Measurements from ENCODE around the gene DAD1.
"Not testable (repeated sequence)": the region's sequence is repeated elsewhere in the genome, so short reads cannot be mapped to it uniquely, and the experiment has no call there.

DAD1 gene

GRCh38 chr14:22553861-22554497 is 35.0 kb downstream of the DAD1 start:
- not testable (repeated sequence) for H3K14ac ChIP-seq (ENCODE audit: low read length); H2AFZ ChIP-seq (ENCODE audit: low read length); H3K18ac ChIP-seq (ENCODE audit: low read length); H4K8ac ChIP-seq (ENCODE audit: low read depth, low read length); H3K27ac ChIP-seq (replicated peaks; ENCODE audit: low read length); H2BK5ac ChIP-seq (ENCODE audit: low read length); DNase-seq (ENCODE audit: low spot score); H2BK12ac ChIP-seq (ENCODE audit: low read length); H2AK5ac ChIP-seq (ENCODE audit: low read depth, low read length); H4K91ac ChIP-seq (ENCODE audit: low read depth, low read length, poor library complexity); H3K79me1 ChIP-seq (ENCODE audit: low read depth, low read length); H2BK15ac ChIP-seq (ENCODE audit: low read length); H3K9me3 ChIP-seq (replicated peaks in 1 of 2; ENCODE audit: control insufficient read depth in 2 of 2, insufficient read depth in 1 of 2, low read depth in 1 of 2, low read length in 2 of 2); H3K4me2 ChIP-seq (ENCODE audit: insufficient read depth, low read length, poor library complexity, severe bottlenecking); H3K27me3 ChIP-seq (ENCODE audit: control insufficient read depth in 3 of 3, insufficient read depth in 3 of 3, low read depth in 1 of 3, low read length in 3 of 3); H3K9ac ChIP-seq (ENCODE audit: low read depth, low read length, poor library complexity); H3K36me3 ChIP-seq (replicated peaks in 1 of 2; ENCODE audit: control insufficient read depth in 2 of 2, insufficient read depth in 2 of 2, low read length in 2 of 2); H3K4me3 ChIP-seq (ENCODE audit: low read length in 2 of 2); H3K23ac ChIP-seq (ENCODE audit: low read depth, low read length, poor library complexity); H2BK120ac ChIP-seq (ENCODE audit: low read depth, low read length); H3K4ac ChIP-seq (ENCODE audit: low read length)
- H3K4me1 ChIP-seq (ENCODE audit: control insufficient read depth in 2 of 2, insufficient read depth in 1 of 2, low read depth in 1 of 2, low read length in 2 of 2): peaks cover 8 to 22% of the 10 kb centered on the region in 2 donors
- WGBS, 2 donors (ENCODE audit: extremely low coverage in 2 of 2, insufficient read length in 2 of 2, insufficient replicate concordance in 1 of 2): no CpG with 5 or more reads among the region's 14 CpGs

DNA sequence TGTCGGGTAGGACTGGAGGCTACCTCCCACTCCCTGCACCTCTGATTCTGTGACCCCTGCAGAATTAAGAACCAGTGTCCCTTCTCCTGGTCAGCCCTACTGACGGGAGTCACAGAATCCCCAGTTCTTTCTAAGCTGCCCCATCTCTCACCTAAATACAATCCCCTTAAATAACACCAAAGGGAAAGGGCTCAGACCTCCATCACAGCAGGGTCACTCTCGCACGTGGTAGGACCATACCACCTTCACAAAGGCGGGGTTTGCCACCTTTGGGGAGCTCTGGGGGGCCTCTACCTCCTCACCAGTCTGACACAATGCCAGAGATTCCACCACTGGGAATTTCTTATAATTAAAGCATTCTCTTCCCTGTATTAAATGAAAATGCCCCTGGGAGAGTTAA is 35.6 kb downstream of the DAD1 start:
- Histone ChIP-seq H3K27ac (replicated peaks; ENCODE audit: low read length) (no peak overlapping the region), H3K18ac (ENCODE audit: low read length) (no peak overlapping the region), H3K36me3 (replicated peaks in 1 of 2; ENCODE audit: control insufficient read depth in 2 of 2, insufficient read depth in 2 of 2, low read length in 2 of 2) (no peaks in the 10 kb centered on the region), H4K91ac (ENCODE audit: low read depth, low read length, poor library complexity) (no peak overlapping the region), H2AFZ (ENCODE audit: low read length) (no peak overlapping the region), H3K4ac (ENCODE audit: low read length) (no peak overlapping the region), H2BK12ac (ENCODE audit: low read length) (no peak overlapping the region), H3K79me1 (ENCODE audit: low read depth, low read length) (peaks cover 3% of the 10 kb centered on the region), H3K9me3 (replicated peaks in 1 of 2; ENCODE audit: control insufficient read depth in 2 of 2, insufficient read depth in 1 of 2, low read depth in 1 of 2, low read length in 2 of 2) (no peaks in the 10 kb centered on the region), H3K27me3 (ENCODE audit: control insufficient read depth in 3 of 3, insufficient read depth in 3 of 3, low read depth in 1 of 3, low read length in 3 of 3) (no peaks in the 10 kb centered on the region), H3K4me2 (ENCODE audit: insufficient read depth, low read length, poor library complexity, severe bottlenecking) (no peak overlapping the region), H2BK15ac (ENCODE audit: low read length) (no peak overlapping the region), H2BK5ac (ENCODE audit: low read length) (no peak overlapping the region), H3K23ac (ENCODE audit: low read depth, low read length, poor library complexity) (no peak overlapping the region), H3K14ac (ENCODE audit: low read length) (no peak overlapping the region), H3K4me3 (ENCODE audit: low read length in 2 of 2) (no peak overlapping the region), H4K8ac (ENCODE audit: low read depth, low read length) (no peak overlapping the region), H3K9ac (ENCODE audit: low read depth, low read length, poor library complexity) (no peak overlapping the region), H2BK120ac (ENCODE audit: low read depth, low read length) (no peak overlapping the region), H3K4me1 (ENCODE audit: control insufficient read depth in 2 of 2, insufficient read depth in 1 of 2, low read depth in 1 of 2, low read length in 2 of 2) (peaks cover 8 to 22% of the 10 kb centered on the region in 2 donors), H2AK5ac (ENCODE audit: low read depth, low read length) (no peak overlapping the region)
- no peak for DNase-seq (ENCODE audit: low spot score)
- no CpG with 5 or more reads among the region's 5 CpGs for WGBS, 2 donors (ENCODE audit: extremely low coverage in 2 of 2, insufficient read length in 2 of 2, insufficient replicate concordance in 1 of 2)

- H2BK5ac ChIP-seq (ENCODE audit: low read length): peak overlapping the region; percentile 61
- H3K18ac ChIP-seq (ENCODE audit: low read length): no peak overlapping the region
- no peak overlapping the region for H3K4ac ChIP-seq (ENCODE audit: low read length)
- peak overlapping the region; percentile 86 for H2BK12ac ChIP-seq (ENCODE audit: low read length)
- no peaks in the 10 kb centered on the region for H3K9me3 ChIP-seq (replicated peaks in 1 of 2; ENCODE audit: control insufficient read depth in 2 of 2, insufficient read depth in 1 of 2, low read depth in 1 of 2, low read length in 2 of 2)
- no peaks in the 10 kb centered on the region for H3K36me3 ChIP-seq (replicated peaks in 1 of 2; ENCODE audit: control insufficient read depth in 2 of 2, insufficient read depth in 2 of 2, low read length in 2 of 2)
- H2AFZ ChIP-seq (ENCODE audit: low read length): no peak overlapping the region
- H3K27ac ChIP-seq (replicated peaks; ENCODE audit: low read length): no peak overlapping the region
- H4K91ac ChIP-seq (ENCODE audit: low read depth, low read length, poor library complexity): no peak overlapping the region
- peaks cover 8 to 20% of the 10 kb centered on the region in 2 donors for H3K4me1 ChIP-seq (ENCODE audit: control insufficient read depth in 2 of 2, insufficient read depth in 1 of 2, low read depth in 1 of 2, low read length in 2 of 2)
- no peak overlapping the region for H3K9ac ChIP-seq (ENCODE audit: low read depth, low read length, poor library complexity)
- no peak for DNase-seq (ENCODE audit: low spot score)
- H4K8ac ChIP-seq (ENCODE audit: low read depth, low read length): no peak overlapping the region
- no peak overlapping the region for H2AK5ac ChIP-seq (ENCODE audit: low read depth, low read length)
- H3K79me1 ChIP-seq (ENCODE audit: low read depth, low read length): peaks cover 3% of the 10 kb centered on the region
- no peak overlapping the region for H3K23ac ChIP-seq (ENCODE audit: low read depth, low read length, poor library complexity)
- H2BK15ac ChIP-seq (ENCODE audit: low read length): no peak overlapping the region
- H3K4me3 ChIP-seq (ENCODE audit: low read length in 2 of 2): no peak overlapping the region
- no CpG with 5 or more reads among the region's 2 CpGs for WGBS, 2 donors (ENCODE audit: extremely low coverage in 2 of 2, insufficient read length in 2 of 2, insufficient replicate concordance in 1 of 2)
- H3K4me2 ChIP-seq (ENCODE audit: insufficient read depth, low read length, poor library complexity, severe bottlenecking): no peak overlapping the region
- H2BK120ac ChIP-seq (ENCODE audit: low read depth, low read length): no peak overlapping the region
- H3K14ac ChIP-seq (ENCODE audit: low read length): no peak overlapping the region
- H3K27me3 ChIP-seq (ENCODE audit: control insufficient read depth in 3 of 3, insufficient read depth in 3 of 3, low read depth in 1 of 3, low read length in 3 of 3): no peaks in the 10 kb centered on the region
Measured at GRCh38 chr14:22552827-22553076, 36.3 kb downstream of the DAD1 start.

DNA sequence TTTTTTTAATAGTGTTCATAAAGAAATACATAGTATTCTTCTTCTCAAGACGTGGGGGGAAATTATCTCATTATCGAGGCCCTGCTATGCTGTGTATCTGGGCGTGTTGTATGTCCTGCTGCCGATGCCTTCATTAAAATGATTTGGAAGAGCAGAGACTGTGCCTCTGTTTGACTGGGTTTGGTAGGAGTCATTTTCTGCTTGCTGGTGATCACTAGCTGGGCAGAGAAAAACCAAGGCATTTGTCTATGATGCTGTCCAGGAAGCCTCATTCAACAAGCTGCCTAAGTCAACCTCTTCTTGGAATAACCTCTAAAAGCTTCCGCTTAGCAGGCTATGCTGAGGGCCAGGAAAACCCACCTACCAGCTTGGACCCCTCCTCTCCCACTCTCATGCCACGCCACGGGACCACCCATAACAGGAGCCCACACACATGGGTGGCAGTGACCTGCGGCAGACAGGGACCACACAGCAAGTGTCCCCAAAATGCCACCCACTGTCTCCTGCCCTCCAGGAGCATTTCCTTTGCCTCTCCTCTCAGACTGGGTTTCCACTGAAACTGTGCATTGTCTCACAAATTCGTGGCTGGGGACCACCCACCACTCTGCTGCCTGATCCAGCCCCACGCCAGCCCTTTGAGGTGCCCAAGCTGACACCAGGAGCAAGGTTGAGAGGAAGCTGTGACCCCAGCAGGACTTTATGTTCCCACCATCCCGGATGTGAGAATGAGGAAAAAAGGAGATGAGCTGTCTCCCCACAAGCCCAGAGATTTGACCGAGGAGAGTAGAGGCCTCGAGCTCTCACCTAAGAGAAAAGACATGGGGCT is 36.8 kb downstream of the DAD1 start:
- Histone ChIP-seq H2AFZ (ENCODE audit: low read length) (no peak overlapping the region), H3K27ac (replicated peaks; ENCODE audit: low read length) (no peak overlapping the region), H3K18ac (ENCODE audit: low read length) (peak overlapping the region; percentile 52), H3K36me3 (replicated peaks in 1 of 2; ENCODE audit: control insufficient read depth in 2 of 2, insufficient read depth in 2 of 2, low read length in 2 of 2) (no peaks in the 10 kb centered on the region), H3K9me3 (replicated peaks in 1 of 2; ENCODE audit: control insufficient read depth in 2 of 2, insufficient read depth in 1 of 2, low read depth in 1 of 2, low read length in 2 of 2) (no peaks in the 10 kb centered on the region), H3K4me2 (ENCODE audit: insufficient read depth, low read length, poor library complexity, severe bottlenecking) (no peak overlapping the region), H3K14ac (ENCODE audit: low read length) (no peak overlapping the region), H3K79me1 (ENCODE audit: low read depth, low read length) (peaks cover 3% of the 10 kb centered on the region), H3K9ac (ENCODE audit: low read depth, low read length, poor library complexity) (no peak overlapping the region), H2BK12ac (ENCODE audit: low read length) (no peak overlapping the region), H2BK15ac (ENCODE audit: low read length) (no peak overlapping the region), H3K4ac (ENCODE audit: low read length) (no peak overlapping the region), H3K4me3 (ENCODE audit: low read length in 2 of 2) (no peak overlapping the region), H2BK5ac (ENCODE audit: low read length) (peak overlapping the region; percentile 61), H3K23ac (ENCODE audit: low read depth, low read length, poor library complexity) (no peak overlapping the region), H4K8ac (ENCODE audit: low read depth, low read length) (no peak overlapping the region), H3K27me3 (ENCODE audit: control insufficient read depth in 3 of 3, insufficient read depth in 3 of 3, low read depth in 1 of 3, low read length in 3 of 3) (no peaks in the 10 kb centered on the region), H2BK120ac (ENCODE audit: low read depth, low read length) (no peak overlapping the region), H2AK5ac (ENCODE audit: low read depth, low read length) (peak overlapping the region; percentile 40), H3K4me1 (ENCODE audit: control insufficient read depth in 2 of 2, insufficient read depth in 1 of 2, low read depth in 1 of 2, low read length in 2 of 2) (peaks cover 6 to 15% of the 10 kb centered on the region in 2 donors), H4K91ac (ENCODE audit: low read depth, low read length, poor library complexity) (no peak overlapping the region)
- DNase-seq (ENCODE audit: low spot score): no peak
- WGBS, 2 donors (ENCODE audit: extremely low coverage in 2 of 2, insufficient read length in 2 of 2, insufficient replicate concordance in 1 of 2): no CpG with 5 or more reads among the region's 13 CpGs
